Measurements from ENCODE around the gene ANTXR2.
"Not testable (repeated sequence)": the region's sequence is repeated elsewhere in the genome, so short reads cannot be mapped to it uniquely, and the experiment has no call there.

ANTXR2 gene

GRCh38 chr4:79905212-79905611 is 167.8 kb downstream of the ANTXR2 start:
- no peak for DNase-seq

GRCh38 chr4:79904331-79904730 is 168.7 kb downstream of the ANTXR2 start:
- DNase-seq, result no peak

GRCh38 chr4:79900182-79900581 is 172.8 kb downstream of the ANTXR2 start:
- DNase-seq, result no peak

- DNase-seq, result no peak
Observed at GRCh38 chr4:79899481-79899880, 173.5 kb downstream of the ANTXR2 start.

- no peak for DNase-seq
Observed at GRCh38 chr4:79898055-79898454, 175.0 kb downstream of the ANTXR2 start.

GRCh38 chr4:79897174-79897573 is 175.9 kb downstream of the ANTXR2 start:
- no peak for DNase-seq

- DNase-seq, result no peak
Observed at GRCh38 chr4:79893456-79893855, 179.6 kb downstream of the ANTXR2 start.

GRCh38 chr4:79889026-79889425 is 184.0 kb downstream of the ANTXR2 start:
- DNase-seq, result not testable (repeated sequence)

- DNase-seq, result no peak
Observed at GRCh38 chr4:79886557-79886956, 186.5 kb downstream of the ANTXR2 start.

- no peak for DNase-seq
Observed at GRCh38 chr4:79886021-79886420, 187.0 kb downstream of the ANTXR2 start.

- DNase-seq, result no peak
Observed at GRCh38 chr4:79883290-79883689, 189.7 kb downstream of the ANTXR2 start.

- DNase-seq, result no peak
Observed at GRCh38 chr4:79882806-79883205, 190.2 kb downstream of the ANTXR2 start.

GRCh38 chr4:79881407-79881806 is 191.6 kb downstream of the ANTXR2 start:
- DNase-seq, result no peak

GRCh38 chr4:79877511-79877910 is 195.5 kb downstream of the ANTXR2 start:
- no peak for DNase-seq

GRCh38 chr4:79875344-79875899 is 197.6 kb downstream of the ANTXR2 start:
- DNase-seq, result no peak

- DNase-seq, result no peak
Observed at GRCh38 chr4:79874197-79874596, 198.8 kb downstream of the ANTXR2 start.

- no peak for DNase-seq
Observed at GRCh38 chr4:79872738-79873137, 200.3 kb downstream of the ANTXR2 start.

GRCh38 chr4:79871961-79872360 is 201.1 kb downstream of the ANTXR2 start:
- DNase-seq, result no peak

- no peak for DNase-seq
Observed at GRCh38 chr4:79869597-79870237, 203.3 kb downstream of the ANTXR2 start.

GRCh38 chr4:79865201-79865597 is 207.8 kb downstream of the ANTXR2 start:
- DNase-seq, result no peak

- no peak for DNase-seq
Observed at GRCh38 chr4:79864500-79865200, 208.4 kb downstream of the ANTXR2 start.

GRCh38 chr4:79863333-79863732 is 209.7 kb downstream of the ANTXR2 start:
- no peak for DNase-seq

- no peak for DNase-seq
Observed at GRCh38 chr4:79862821-79863220, 210.2 kb downstream of the ANTXR2 start.

- DNase-seq, result no peak
Observed at GRCh38 chr4:79857811-79858210, 215.2 kb downstream of the ANTXR2 start.
